ENCODE measurements around the gene FAM163A.

FAM163A gene

DNA sequence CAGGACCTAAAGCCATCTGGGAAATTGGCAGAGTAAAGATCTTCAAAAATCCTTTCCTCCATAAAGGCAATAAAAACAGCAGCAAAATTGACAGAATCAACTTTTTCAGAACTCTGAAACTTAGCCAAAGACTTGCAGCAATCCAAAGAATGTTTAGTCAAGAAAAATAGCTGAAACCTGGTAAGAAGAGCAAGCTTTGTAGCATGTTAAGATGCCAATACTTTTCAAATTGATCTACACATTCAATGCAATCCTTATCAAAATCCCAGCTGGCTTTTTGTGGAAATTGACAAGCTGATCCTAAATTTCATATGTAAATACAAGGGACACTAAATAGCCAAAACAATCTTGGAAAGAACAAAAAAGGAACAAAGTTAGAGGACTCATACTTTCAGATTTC lies 23.8 kb upstream of the FAM163A start:
- H3K4me3 ChIP-seq, result no peak overlapping the region
- TF ChIP-seq Cebpa-rat (IDR thresholded peaks at IDR 0.05), result no peak
- no peak overlapping the region for H3K9ac ChIP-seq
- H3K27ac ChIP-seq, result no peak overlapping the region
- H3K4me1 ChIP-seq, result no peaks in the 10 kb centered on the region
- no peaks in the 10 kb centered on the region for H4K20me1 ChIP-seq
- no peak overlapping the region for H3K4me2 ChIP-seq
- no peaks in the 10 kb centered on the region for H3K27me3 ChIP-seq
- peaks cover 71% of the 10 kb centered on the region for H3K9me3 ChIP-seq
- H3K36me3 ChIP-seq, result no peaks in the 10 kb centered on the region

GRCh38 chr1:179728271-179728670 lies 14.8 kb upstream of the FAM163A start:
- H3K9me3 ChIP-seq, result no peaks in the 10 kb centered on the region
- no peaks in the 10 kb centered on the region for H3K4me1 ChIP-seq
- H3K36me3 ChIP-seq, result no peaks in the 10 kb centered on the region
- no peak for TF ChIP-seq Cebpa-rat (IDR thresholded peaks at IDR 0.05)
- no peak overlapping the region for H3K4me2 ChIP-seq
- no peak overlapping the region for H3K4me3 ChIP-seq
- no peaks in the 10 kb centered on the region for H4K20me1 ChIP-seq
- no peak overlapping the region for H3K27ac ChIP-seq
- H3K9ac ChIP-seq, result no peak overlapping the region
- H3K27me3 ChIP-seq, result no peaks in the 10 kb centered on the region

GRCh38 chr1:179729881-179730280 lies 13.2 kb upstream of the FAM163A start:
- no peaks in the 10 kb centered on the region for H3K4me1 ChIP-seq
- H3K36me3 ChIP-seq, result no peaks in the 10 kb centered on the region
- no peak overlapping the region for H3K9ac ChIP-seq
- H3K9me3 ChIP-seq, result no peaks in the 10 kb centered on the region
- H3K4me3 ChIP-seq, result no peak overlapping the region
- no peaks in the 10 kb centered on the region for H3K27me3 ChIP-seq
- no peak for TF ChIP-seq Cebpa-rat (IDR thresholded peaks at IDR 0.05)
- no peak overlapping the region for H3K27ac ChIP-seq
- no peak overlapping the region for H3K4me2 ChIP-seq
- H4K20me1 ChIP-seq, result no peaks in the 10 kb centered on the region

GRCh38 chr1:179731643-179732042 lies 11.4 kb upstream of the FAM163A start:
- Histone ChIP-seq H3K9ac (no peak overlapping the region), H3K4me1 (no peaks in the 10 kb centered on the region), H3K27me3 (no peaks in the 10 kb centered on the region), H3K36me3 (no peaks in the 10 kb centered on the region), H3K27ac (no peak overlapping the region), H3K4me3 (no peak overlapping the region), H3K4me2 (no peak overlapping the region), H4K20me1 (no peaks in the 10 kb centered on the region), H3K9me3 (no peaks in the 10 kb centered on the region)
- no peak for TF ChIP-seq Cebpa-rat (IDR thresholded peaks at IDR 0.05)

- Histone ChIP-seq H3K4me2 (no peak overlapping the region), H3K27ac (no peak overlapping the region), H3K9me3 (peaks cover 28% of the 10 kb centered on the region), H3K9ac (no peak overlapping the region), H4K20me1 (no peaks in the 10 kb centered on the region), H3K27me3 (no peaks in the 10 kb centered on the region), H3K4me3 (no peak overlapping the region), H3K4me1 (no peaks in the 10 kb centered on the region), H3K36me3 (no peaks in the 10 kb centered on the region)
- no peak for TF ChIP-seq Cebpa-rat (IDR thresholded peaks at IDR 0.05)
These were observed 800 bp upstream of the FAM163A start for GRCh38 chr1:179742291-179742690.

DNA sequence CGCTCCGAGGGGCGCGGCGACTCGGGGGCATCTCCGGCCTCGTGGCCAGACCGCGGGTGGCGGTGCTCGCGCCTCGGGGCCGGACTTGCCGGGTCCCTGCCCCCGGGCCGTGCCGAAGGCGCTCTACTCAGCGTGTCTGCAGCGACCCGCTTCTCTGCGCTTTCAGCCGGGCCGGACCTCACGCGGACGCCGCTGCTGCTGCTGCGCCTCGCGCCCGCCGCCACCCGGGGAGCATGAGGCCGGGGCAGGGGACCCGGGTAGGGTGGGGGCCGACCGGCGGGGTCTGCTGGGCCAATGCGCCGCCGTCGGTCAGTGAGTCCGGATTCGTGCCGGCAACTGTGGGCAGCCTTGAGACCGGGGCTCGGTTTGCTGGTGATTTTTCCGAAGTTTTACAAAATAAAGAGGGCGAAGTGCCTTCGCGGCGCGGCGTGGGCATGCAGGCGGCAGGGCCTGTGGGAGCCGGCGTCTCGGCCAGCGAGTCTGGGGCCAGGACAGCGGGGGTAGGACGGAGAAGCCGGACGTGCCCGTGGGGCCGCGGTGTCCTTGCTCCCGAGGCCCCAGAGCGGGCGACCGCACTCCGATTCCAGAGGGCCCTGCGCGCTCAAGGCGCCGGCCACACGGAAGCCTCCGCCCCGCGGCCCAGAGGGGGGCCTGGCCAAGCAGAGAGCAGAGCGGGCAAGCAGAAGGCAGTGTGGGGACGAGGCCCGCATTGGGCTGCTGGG lies 749 bp downstream of the FAM163A start:
- Histone ChIP-seq H3K4me1 (no peaks in the 10 kb centered on the region), H4K20me1 (no peaks in the 10 kb centered on the region), H3K9me3 (peaks cover 28% of the 10 kb centered on the region), H3K36me3 (no peaks in the 10 kb centered on the region), H3K4me3 (no peak overlapping the region), H3K27me3 (no peaks in the 10 kb centered on the region), H3K9ac (no peak overlapping the region), H3K27ac (no peak overlapping the region), H3K4me2 (no peak overlapping the region)
- no peak for TF ChIP-seq Cebpa-rat (IDR thresholded peaks at IDR 0.05)

DNA sequence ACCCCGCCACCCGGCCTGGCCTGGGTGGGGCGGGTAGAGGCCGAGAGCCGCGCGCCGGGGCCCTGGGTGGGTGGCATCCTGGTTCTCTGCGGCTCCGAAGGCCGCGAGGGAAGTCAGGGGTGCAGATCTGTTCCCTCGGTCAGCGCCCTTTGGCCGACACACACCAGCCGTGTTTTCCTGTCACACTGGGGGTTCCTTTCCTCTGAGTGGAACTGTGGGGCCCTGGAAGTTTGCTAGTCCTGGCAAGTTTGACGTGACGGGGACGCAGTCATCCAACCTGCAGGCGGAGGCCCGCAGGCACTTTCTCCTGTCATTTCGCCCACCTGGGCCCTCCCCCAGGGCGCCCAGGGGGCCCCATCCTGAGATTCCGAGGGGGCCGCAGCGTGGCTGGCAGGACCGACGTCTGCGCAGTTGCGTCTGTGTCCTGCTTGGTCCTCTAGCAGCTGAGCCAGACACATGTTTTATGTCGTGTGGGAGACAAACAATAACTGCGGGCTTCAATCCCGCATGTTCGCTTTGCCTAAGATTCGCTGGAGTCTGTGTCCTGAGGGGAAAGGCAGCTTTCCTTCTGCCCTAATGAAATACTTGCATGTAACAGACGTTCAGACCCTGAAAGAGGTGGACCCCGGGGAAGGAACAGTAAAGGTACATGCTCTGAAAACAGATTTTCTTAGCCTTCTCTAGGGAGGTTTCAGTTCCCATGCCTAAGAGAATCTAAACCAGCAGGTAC lies 1.5 kb downstream of the FAM163A start:
- Histone ChIP-seq H3K36me3 (no peaks in the 10 kb centered on the region), H3K4me3 (no peak overlapping the region), H3K4me1 (no peaks in the 10 kb centered on the region), H3K4me2 (no peak overlapping the region), H4K20me1 (no peaks in the 10 kb centered on the region), H3K9ac (no peak overlapping the region), H3K27me3 (no peaks in the 10 kb centered on the region), H3K27ac (no peak overlapping the region), H3K9me3 (peaks cover 28% of the 10 kb centered on the region)
- no peak for TF ChIP-seq Cebpa-rat (IDR thresholded peaks at IDR 0.05)

- TF ChIP-seq Cebpa-rat (IDR thresholded peaks at IDR 0.05), result no peak
- Histone ChIP-seq H3K4me2 (no peak overlapping the region), H3K9ac (no peak overlapping the region), H3K27me3 (no peaks in the 10 kb centered on the region), H3K4me3 (no peak overlapping the region), H4K20me1 (no peaks in the 10 kb centered on the region), H3K4me1 (no peaks in the 10 kb centered on the region), H3K9me3 (peaks cover 28% of the 10 kb centered on the region), H3K27ac (no peak overlapping the region), H3K36me3 (no peaks in the 10 kb centered on the region)
These were observed 2.1 kb downstream of the FAM163A start for GRCh38 chr1:179745131-179745611.

- H3K4me1 ChIP-seq, result no peaks in the 10 kb centered on the region
- TF ChIP-seq Cebpa-rat (IDR thresholded peaks at IDR 0.05), result no peak
- no peak overlapping the region for H3K9ac ChIP-seq
- no peak overlapping the region for H3K4me2 ChIP-seq
- no peaks in the 10 kb centered on the region for H3K27me3 ChIP-seq
- no peaks in the 10 kb centered on the region for H4K20me1 ChIP-seq
- no peaks in the 10 kb centered on the region for H3K36me3 ChIP-seq
- H3K4me3 ChIP-seq, result no peak overlapping the region
- H3K27ac ChIP-seq, result no peak overlapping the region
- peaks cover 28% of the 10 kb centered on the region for H3K9me3 ChIP-seq
These were observed 2.7 kb downstream of the FAM163A start for GRCh38 chr1:179745743-179746142.

DNA sequence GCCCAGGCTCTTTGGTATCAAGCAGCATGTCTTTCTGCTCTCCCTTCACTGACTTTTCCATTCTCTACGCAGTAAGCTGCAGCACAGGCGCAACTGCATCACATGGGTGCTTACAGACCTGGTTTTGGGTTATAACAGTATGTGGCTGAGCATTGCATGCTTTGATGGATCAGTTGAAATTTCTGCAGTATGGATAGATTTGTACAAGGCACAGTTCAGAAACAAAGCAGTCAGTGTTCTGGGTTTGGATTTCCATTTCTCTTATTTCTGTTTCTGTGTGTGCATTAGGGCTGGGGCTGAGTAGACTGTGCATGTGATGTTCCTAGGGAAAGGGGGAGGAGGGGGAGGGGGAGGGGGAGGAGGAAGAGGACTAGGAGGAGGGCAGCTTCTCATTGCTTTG lies 4.5 kb downstream of the FAM163A start:
- no peaks in the 10 kb centered on the region for H3K27me3 ChIP-seq
- no peaks in the 10 kb centered on the region for H4K20me1 ChIP-seq
- no peak overlapping the region for H3K27ac ChIP-seq
- no peak overlapping the region for H3K4me3 ChIP-seq
- TF ChIP-seq Cebpa-rat (IDR thresholded peaks at IDR 0.05), result no peak
- H3K9ac ChIP-seq, result no peak overlapping the region
- H3K4me1 ChIP-seq, result no peaks in the 10 kb centered on the region
- H3K36me3 ChIP-seq, result no peaks in the 10 kb centered on the region
- H3K4me2 ChIP-seq, result no peak overlapping the region
- H3K9me3 ChIP-seq, result peaks cover 21% of the 10 kb centered on the region

Data from BLaER1 (cell line).